ENCODE measurements around the gene ARRDC3.

Gene ARRDC3

GRCh38 chr5:91384671-91385430 lies 1.7 kb upstream of the ARRDC3 start:
- peak; percentile 92 for DNase-seq (ENCODE audit: low spot score)

GRCh38 chr5:91383956-91384300 lies 811 bp upstream of the ARRDC3 start:
- DNase-seq (ENCODE audit: low spot score) = peak; percentile 15

- DNase-seq (ENCODE audit: low spot score) = peak; percentile 41
Observed at GRCh38 chr5:91382530-91383026, 539 bp downstream of the ARRDC3 start.

DNA sequence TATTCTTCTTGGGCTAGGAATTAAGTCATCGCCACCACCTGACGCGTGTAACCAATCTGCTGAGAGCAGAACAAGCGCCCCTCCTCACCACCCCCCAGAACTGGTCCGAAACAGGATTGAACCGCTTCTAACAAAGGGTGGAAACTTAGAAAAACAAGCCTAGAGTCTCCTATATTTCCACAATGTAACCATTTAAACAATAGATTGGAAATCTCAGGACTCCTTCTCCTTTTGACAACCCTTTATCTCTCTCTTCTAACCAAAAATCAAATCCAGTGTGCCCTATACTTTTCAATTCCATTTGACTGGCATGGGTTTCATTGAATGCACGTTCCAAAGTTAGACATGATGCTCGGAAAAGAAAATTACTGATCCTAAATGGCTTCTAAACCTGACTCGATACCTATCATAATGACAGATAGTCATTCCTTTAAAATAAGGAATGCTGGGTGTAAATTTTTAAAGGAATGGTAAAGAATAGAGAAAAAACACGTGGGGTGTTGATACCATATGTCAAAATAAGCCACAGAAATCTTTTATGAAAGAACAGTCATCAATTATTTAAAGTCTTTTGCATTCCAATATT lies 1.2 kb downstream of the ARRDC3 start:
- DNase-seq (ENCODE audit: low spot score) = peak; percentile 62

- DNase-seq (ENCODE audit: low spot score) = no peak
Observed at GRCh38 chr5:91381239-91381773, 1.8 kb downstream of the ARRDC3 start.

GRCh38 chr5:91380491-91381238 lies 2.5 kb downstream of the ARRDC3 start:
- DNase-seq (ENCODE audit: low spot score) = peak; percentile 96

- peak; percentile 94 for DNase-seq (ENCODE audit: low spot score)
Observed at GRCh38 chr5:91379914-91380490, 3.1 kb downstream of the ARRDC3 start.

- no peak for DNase-seq (ENCODE audit: low spot score)
Observed at GRCh38 chr5:91379246-91379913, 3.7 kb downstream of the ARRDC3 start.

GRCh38 chr5:91378752-91379211 lies 4.3 kb downstream of the ARRDC3 start:
- DNase-seq (ENCODE audit: low spot score) = no peak

DNA sequence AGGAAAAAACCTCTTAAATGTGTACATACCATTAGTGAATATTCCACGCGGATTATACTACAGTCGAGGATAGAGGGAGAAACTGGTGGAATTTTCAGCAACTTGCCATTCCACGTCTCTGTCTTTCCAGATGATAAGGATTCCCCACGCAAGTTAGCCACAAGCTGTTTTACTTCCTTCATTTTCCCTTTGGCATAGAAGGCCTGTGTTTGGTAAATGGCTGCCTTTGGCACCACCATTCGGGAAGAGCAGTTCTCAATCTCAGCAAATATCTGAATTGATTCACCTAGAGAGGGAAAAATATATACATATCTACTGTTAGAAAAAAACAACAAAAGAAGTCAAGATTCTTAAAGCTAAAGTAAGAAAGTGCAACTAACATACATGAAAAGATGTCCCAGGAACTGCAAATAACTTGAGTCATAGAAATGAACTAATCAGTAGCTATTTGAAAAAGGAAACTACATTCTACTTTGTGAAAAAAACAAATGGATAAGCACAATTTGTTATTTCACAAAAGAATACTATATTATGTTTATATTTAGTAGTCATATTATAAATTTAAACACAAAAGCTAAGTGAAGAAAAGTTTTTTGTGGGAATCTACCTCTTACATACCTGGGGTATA lies 8.1 kb downstream of the ARRDC3 start:
- DNase-seq (ENCODE audit: low spot score) = no peak

GRCh38 chr5:91373600-91373999 lies 9.5 kb downstream of the ARRDC3 start:
- DNase-seq (ENCODE audit: low spot score) = no peak

DNA sequence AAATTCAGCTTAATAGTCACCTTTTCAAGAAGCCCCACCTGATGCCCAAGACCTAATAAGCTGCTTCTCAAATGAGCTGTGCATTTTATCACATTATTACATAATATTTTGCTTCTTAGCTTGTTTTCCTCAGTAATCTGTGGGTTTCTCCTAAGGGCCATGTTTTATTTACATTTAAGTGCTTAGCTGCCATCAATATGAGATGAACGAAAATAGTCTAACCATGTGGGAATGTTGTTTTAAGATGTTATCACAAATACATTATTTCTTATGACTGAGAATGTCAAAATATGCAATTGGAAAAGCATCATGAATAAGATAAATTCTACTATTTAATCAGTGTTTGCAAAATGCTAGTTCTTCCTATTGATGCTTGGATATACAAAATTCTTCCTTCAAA lies 10.1 kb downstream of the ARRDC3 start:
- DNase-seq (ENCODE audit: low spot score) = no peak

DNA sequence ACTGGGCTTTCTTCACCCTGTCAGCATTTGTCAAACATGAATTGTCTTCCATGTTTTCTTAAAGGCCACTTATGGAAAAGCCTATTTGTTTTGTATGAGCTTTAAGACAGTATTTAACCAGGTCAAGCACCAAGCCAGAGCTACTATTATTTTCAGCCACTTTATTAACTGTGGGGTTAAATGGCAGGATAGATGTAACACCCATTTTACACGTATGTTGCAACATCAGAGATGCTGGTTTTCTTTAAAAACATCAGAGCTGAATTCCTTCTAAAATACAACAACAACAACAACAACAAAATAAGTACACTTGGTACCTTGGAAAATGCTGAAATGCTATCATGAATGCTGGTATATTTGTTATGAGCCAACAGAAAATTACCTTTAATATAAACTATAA lies 13.6 kb downstream of the ARRDC3 start:
- DNase-seq (ENCODE audit: low spot score) = no peak

- no peak for DNase-seq (ENCODE audit: low spot score)
Observed at GRCh38 chr5:91367908-91368648, 15.0 kb downstream of the ARRDC3 start.

DNA sequence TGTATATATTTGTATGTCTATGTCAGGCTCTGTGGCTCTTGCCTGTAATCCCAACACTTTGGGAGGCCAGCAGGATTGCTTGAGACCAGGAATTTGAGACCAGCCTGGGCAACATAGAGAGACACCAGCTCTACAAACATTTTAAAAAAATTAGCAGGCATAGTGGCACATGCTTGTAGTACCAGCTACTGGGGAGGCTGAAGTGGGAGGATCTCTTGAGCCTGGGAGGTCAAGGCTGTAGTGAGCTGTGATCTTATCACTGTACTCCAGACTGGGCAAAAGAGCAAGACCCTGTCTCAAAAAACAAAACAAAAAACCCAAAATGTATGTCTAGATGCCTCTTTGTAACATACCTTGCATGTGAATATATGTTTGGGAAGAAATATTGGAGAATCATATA lies 15.8 kb downstream of the ARRDC3 start:
- DNase-seq (ENCODE audit: low spot score) = no peak

DNA sequence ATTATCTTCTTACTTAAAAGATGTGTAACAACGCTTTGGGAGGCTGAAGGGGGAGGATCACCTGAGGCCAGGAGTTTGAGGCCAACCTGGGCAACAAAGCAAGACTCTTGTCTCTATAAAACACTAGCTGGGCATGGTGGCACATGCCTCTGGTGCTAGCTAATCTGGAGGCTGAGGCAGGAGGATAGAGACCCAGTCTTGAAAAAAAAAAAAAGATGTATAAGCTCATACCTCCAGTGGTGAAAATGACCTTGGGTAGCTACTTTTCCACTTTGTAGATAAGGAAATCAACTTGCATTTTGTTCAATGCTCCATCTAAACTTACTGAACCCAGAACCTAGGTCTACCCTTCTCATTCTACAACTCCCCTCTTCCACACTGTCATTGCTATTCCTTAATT lies 16.6 kb downstream of the ARRDC3 start:
- no peak for DNase-seq (ENCODE audit: low spot score)

DNA sequence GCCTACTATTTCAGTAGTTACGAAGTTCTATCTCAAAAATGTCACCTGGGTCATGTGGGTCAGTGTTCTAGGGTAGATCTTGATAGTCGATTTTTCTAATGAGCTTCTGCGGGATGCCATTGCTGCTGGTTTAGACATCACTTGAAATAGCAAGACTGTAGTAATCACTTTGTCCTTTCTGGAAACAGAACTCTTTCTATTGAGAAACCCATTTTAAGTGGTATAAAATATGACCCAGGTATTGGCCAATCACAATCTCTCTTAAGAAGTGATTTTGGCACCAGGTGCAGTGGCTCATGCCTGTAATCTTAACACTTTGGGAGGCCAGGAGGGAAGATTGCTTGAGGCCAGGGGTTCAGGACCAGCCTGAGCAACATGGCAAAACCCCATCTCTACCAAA lies 17.6 kb downstream of the ARRDC3 start:
- DNase-seq (ENCODE audit: low spot score) = no peak

- DNase-seq (ENCODE audit: low spot score) = no peak
Observed at GRCh38 chr5:91362935-91363334, 20.2 kb downstream of the ARRDC3 start.

DNA sequence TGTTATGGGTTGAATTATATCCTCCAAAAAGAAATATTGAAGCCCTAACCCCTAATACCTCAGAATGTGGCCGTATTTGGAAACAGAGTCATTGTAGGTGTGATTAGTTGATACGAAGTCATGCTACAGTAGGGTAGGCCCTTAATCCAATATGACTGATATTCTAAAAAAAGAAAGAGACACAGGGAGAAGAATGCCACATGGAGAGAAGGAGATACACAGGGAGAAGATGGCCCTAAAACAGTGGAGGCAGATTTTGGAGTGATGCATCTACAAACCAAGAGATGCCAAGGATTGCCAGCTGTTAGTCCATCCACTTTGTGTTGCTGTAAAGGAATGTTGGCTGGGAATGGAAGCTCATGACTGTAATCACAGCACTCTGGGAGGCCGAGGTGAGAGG lies 21.3 kb downstream of the ARRDC3 start:
- no peak for DNase-seq (ENCODE audit: low spot score)

- no peak for DNase-seq (ENCODE audit: low spot score)
Observed at GRCh38 chr5:91361055-91361701, 21.9 kb downstream of the ARRDC3 start.
